SHP77 (cell line): ENCODE results near the gene LBR.
"Not testable (repeated sequence)": the region's sequence is repeated elsewhere in the genome, so short reads cannot be mapped to it uniquely, and the experiment has no call there.

Source experiments
- DNase-seq, 2 experiments: peaks; one replicate each; lab custom pipeline; 2025; lab: John Stamatoyannopoulos, UW

The LBR gene

DNA sequence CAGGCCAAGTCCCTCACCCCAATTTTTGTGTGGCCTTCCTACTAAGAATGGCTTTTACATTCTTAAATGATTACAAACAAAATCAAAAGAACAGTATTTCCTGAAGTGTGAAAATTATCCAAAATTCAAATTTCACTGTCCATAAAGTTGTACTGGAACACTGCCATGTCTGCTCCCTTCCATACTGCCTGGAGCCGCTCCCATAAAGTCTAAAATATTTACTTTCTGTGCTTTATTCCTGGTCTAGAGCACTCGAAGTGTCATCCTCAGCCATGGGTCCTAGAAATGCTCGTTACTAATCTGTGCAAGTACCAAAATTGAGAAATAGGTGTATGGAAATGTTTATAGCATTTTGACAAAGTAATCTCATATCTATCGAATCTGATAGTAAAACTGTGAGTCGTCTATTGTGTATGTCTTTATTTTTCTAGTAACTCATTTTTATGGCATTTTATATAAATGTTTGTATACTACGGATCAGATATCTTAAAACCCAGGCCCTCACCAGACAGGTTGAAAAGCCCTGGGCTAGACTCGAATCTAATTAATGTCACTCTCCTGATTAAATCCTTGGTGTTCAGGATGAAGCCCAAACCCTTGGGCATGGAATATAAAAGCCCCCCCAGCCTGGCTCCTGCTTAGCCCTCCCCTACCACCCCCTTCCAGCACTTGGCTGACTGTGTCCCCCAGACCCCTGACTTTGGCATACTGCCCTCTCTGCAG lies 4.9 kb downstream of the LBR start:
- DNase-seq: no peak

DNA sequence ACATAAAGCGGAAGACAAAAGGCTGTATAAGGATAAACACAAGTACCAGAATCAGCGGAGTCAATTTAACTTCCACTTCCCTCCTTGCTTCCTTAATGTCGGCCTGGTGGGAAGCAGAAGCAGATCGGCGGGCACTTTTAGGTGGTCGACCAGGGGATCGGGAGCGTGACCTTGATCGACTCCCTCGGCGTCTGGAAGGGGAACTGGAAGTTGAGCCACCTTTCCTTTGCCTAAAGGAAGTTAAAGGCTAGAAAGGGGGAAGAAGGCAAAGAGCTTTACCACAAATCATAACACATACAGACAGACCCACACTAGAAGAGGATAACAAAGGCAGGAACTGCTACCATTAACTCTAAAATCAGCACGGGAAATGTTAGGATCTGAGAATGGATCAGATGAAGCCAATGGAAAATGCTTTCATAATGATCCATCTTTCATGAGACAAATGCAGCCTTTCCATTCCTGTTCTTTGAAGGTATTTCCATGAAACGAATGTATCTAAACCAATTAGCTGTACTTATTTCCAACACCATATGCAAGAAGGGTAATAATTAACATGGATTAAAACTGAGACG lies 5.7 kb downstream of the LBR start:
- no peak for DNase-seq

DNA sequence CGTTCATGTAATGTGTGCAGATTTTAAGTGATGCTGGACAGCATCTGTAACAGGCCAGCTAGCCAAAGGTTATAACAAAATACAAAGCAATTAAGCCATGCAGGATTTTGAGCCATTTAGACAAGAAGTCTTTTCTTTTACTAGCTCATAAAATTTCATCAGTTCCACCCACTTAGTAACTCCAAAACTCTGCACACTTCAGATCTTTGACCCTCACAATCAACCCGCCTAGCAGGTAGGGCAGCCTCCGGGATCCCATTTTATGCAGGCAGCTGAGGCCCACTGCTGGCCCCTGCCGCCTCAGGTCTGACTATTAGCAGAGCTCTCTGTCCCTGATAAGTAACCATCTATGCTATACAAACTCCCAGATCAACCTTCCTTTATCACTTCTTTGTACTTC lies 9.2 kb downstream of the LBR start:
- DNase-seq: no peak

DNA sequence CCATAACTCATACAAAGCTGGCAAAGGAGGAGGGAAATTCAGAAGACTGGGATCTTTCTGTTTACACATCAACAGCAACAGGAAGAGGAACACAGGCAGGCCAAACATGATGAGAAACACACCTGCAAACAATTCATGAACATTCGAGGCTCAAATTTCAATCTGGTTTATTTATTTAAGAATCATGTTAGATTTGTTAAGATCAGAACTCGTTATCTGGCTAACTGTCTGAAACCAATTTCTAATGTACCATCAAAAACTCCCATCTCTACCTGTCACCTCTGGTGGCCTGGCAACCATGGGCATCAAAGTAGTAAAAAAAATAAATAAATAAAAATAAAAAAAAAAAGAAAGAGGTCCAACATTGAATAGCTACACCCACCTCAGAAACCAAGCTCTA lies 9.8 kb downstream of the LBR start:
- no peak for DNase-seq

DNA sequence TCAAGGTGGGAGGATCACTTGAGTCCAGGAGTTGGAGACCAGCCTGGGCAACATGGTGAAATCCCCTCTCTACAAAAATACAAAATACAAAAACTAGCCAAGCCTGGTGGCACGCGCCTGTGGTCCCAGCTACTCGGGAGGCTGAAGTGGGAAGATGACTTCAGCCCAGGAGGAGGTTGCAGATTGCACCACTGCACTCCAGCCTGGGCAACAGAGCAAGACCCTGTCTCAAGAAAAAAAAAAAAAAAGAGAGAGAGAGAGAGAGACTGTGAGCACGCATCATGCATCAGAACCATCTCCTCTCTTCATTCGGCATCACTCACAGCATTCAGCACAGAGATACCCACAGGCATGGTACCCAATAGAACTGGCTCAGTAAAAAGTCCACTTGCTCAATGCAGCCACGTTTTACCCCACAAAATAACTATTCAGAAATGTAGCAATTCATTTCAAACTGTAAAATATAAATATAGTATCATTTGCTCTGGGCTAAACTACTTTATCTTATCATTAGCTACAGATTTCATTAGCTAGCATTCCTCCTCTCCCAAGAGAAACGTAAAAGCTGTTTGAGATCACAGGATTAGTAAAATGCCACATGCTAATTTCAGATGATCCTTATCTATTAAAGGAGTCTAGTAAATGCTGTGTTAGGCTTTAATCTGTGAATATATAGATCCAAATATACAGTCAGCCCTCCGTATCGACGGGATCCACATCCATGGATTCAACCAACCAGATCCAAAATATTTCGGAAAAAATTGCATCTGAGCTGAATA lies 11.7 kb downstream of the LBR start:
- DNase-seq: no peak

DNA sequence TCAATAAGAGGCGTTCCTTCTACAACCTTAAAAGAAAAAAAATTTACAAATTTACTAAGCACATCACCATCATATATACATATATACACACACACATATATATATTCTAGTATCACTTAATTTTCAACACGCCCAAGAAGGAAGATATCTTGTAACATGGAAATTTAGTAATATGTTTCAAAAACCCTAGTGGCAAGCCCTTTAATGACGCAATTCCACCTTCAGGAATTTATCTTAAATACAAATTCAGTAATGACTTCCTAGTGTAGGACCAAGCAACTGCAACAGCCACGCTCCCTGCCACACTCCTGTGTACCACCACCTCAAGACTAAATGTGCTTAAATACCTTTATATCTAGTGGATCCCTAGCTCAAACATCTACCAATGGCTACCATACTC lies 12.5 kb downstream of the LBR start:
- DNase-seq: no peak

DNA sequence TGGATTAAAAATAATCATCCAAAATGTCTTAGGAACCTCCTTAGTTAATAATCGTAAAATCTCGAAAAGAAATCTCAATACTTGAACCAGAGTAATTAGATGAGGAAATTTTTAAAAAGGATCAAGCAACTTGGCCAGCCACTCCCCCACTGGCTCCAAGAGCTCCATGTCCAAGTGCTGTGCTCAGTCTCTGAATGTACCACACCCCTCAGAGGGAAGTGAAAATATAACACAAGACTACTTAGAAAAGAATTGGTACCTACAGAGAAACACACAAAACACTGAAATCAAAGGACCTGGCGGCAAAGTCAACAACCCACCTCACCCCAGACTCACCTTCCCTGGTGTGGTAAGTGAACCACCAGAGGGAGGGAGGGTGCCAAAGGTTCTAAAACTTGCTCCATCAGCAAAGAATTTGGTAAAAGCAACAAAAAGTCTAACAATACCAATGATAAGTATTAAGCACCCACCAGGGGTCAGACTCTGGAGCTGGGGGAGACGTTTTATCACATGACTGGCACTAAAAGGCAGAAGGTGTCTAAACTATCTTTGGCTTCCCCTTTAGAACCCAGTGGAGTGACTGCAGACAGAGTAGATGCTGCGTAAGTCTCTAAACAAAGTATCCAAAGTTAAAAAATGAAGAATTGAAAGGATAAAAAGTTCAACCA lies 14.0 kb downstream of the LBR start:
- DNase-seq: no peak

DNA sequence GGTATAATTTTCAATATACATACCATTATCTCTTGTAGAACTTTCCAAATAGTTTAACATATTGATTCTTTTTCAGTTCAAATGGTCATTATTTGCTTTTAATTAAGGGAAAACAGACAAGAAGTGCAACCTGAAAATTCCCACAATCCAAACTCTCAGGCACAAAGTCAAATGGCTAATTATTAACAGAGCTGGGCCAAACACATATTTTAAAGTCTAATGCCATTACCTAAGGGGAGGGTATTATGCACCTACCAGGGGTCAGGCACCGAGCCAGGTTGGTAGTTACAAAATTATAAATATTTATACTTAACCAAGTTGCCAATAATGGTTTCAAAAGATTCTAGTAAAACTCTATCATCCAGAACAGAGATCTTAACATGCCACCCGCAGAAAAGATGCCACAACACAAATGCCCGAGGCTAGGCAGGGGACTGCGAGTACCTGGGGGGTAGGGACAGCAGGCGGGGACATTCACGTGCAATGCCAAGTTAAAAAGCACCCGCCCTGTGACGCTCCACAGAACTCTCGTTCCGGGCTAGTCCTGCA lies 15.0 kb downstream of the LBR start:
- DNase-seq: no peak

DNA sequence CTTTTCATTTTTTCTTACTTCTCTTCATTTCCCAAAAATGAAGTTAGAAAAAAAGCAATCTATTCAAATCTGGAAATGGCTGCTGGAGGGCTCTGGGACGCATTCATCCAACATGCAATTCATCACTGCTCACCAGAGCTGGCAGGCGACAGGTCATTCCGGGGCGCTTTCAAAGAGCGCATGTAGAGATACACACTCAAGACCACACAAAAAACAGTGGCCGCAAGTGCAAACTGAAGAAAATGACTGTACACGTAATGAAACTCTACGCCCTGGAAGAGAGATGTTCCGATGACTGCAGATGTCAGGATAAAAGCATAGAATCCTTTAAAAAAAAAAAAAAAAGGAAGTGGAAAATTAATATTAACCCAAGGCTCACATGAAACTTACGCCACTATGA lies 15.5 kb downstream of the LBR start:
- no peak for DNase-seq

DNA sequence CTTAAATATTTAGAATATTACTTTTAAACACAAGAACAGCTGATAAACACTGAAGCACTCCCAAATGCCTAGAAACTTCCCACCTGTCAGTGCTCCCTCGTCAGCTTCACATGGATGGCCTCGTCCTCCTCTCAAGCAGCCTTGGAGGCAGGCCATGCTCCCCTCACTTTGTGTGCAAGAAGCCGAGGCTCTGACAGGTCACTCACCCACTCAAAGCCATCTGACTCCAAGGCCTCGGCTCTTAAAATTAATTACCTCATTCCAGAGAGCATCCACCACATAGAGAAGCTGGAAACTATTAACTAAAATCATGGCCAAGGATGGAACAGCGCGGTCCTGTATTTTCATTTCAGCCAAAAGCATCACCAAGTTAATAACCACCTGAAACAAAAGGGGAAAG lies 17.8 kb downstream of the LBR start:
- DNase-seq: no peak

DNA sequence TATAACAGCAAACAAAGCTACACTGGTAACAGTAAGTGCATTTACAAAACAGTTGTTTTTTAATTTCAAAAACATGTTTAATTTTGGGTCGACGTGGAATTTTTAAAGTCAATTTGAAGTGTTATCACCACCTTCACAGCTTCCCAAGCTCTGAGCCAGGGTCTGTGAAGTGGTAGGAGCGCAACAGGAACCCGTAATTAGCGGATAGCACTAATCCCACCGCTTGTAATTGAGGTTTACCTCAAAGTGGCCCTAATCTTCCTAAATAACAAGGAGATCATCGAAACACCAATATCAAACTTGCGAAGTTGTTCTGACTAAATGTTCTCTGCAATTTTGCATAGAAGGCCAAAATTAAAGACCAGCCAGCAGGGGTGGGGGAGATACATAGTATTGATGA lies 18.8 kb downstream of the LBR start:
- DNase-seq: no peak

DNA sequence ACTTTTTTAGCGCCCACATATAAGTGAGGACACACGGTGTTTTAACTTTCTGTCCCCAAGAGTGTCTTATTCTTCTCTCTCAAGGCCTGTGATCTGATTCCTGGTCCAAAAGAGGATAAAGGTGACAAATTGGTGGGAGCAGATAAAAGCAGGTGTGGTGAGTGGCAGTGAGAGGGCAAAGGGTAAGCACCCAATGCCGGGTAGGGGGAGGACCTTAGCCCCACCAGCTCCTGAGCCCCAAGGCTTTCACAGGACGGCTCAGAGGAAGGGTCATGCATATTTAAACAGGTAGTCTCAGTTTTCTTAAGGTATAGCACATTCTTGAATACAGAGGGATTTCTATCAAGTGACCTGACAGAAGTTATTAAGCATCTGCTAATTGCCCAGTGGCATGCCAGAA lies 19.6 kb downstream of the LBR start:
- DNase-seq: no peak

DNA sequence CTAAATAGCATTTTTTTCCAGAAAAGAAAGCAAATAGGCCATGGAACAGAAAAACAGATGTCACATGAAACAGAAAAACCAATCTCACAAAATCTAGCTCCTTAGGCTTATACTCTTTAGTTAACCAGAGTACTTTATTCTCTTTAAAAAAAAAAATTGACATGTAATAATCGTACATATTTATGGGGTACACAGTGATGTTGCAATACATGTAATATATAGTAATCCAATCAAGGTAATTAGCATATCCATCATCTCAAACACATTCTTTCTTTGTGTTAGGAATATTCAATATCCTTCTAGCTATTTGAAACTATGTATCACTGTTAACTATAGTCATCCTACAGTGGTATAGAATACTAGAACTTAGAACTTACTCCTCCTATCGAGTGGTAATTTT lies 20.1 kb downstream of the LBR start:
- no peak for DNase-seq

DNA sequence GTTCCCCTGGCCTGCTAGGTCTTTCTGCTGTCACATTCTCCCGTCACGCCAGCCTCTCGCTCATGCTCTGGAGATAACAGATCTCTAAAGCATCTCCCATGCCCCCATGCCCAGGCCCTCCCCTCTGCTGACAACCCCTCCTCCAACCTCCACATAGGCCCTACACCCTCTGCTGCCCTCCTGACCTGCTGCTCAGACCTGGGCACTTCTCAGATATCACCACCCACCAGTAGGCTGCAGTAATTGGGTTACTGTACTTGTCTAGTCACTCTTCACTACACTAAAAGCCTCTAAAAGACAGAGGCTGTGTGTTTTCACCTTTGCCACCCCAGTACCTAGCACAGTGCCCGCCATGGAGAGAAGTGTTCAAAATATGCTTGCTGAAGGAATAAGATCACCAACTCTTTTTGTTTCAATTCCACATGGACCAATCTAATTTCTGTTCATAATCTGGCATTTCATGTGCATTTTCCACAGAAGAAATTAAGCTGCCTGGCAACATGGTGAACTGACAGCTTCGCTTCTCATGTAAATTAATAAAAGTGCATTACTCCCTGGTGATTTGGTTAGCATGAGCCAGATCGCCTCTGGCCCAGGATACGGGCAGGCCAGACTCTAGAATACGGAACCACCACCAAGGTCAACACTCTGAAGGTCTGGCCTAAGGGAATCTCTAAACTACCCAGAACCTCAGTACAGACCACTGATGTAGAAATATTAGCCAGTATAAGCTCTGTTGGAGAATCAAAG lies 20.7 kb downstream of the LBR start:
- no peak for DNase-seq

DNA sequence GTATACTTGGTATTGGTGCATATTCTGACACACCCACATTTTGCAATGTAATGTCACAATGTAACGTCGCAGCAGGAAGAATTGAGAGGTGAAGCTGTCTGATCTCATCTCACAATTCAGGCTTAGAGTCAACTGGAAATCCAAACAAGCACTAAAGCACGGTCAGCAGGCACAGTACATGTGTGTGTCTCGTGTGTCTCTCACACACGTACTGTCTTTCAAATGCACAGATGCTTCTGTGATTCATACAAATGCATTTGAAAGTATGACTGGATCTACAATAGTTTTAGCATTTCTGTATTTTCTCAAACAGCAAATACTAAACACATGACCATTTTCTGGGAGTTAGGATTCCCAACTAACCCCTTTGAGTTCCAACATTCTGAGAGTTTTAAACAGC lies 26.9 kb downstream of the LBR start:
- no peak for DNase-seq

DNA sequence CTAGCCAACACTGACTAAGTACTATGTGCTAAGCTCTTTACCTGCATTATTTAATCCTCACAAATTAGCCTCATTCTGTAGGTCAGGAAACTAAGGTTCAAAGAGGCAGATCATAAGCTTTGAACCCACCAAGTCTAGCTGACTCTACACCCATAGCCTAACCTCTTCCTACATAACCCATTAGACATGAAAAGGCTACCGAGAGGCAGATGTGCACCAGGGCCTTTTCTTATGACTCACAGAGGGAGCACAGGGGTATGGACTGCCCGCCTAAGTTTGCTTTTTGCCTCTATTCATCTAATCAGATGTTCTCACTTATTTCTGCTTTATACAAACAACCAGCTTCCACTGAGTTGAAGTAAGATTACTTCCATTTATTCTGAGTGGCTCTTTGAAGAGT lies 31.5 kb downstream of the LBR start:
- no peak for DNase-seq

DNA sequence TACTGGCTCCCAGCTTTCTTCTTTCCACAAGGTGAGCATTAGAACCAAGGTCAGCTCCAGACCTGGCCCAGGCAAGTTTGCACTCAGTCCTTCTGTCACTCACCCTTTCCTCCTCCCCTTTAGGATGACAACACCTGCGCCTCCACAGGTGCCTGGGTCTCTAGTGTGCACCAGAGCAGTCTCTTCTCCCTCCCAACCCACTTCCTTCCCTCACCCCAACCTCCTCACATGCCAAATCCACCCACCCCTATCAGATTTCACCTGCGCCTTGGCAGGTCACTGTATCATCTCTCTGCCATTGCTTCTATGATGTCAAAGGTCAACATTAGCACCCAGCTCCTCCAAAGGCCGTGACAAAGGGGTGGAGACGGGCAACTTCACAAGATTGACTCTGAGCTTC lies 38.0 kb downstream of the LBR start:
- no peak for DNase-seq

DNA sequence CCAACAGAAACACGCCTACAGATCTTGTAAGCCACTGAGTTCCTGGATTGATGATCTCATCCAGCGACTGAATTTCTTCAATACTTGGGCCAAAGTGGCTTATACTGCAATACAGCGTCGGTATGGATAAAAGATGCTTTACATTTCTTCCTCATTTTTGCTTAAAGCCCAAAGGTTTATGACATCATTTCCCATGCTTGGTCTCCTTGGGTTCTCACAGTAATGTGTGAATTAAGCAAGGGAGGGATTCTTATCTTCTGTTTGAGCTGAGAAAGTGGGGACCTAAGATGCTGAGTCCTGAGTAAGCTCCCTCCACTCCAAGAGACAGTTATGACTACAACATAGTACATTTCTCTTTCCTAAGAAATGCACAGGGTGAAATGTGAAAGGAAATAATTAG lies 39.5 kb downstream of the LBR start:
- DNase-seq: no peak

DNA sequence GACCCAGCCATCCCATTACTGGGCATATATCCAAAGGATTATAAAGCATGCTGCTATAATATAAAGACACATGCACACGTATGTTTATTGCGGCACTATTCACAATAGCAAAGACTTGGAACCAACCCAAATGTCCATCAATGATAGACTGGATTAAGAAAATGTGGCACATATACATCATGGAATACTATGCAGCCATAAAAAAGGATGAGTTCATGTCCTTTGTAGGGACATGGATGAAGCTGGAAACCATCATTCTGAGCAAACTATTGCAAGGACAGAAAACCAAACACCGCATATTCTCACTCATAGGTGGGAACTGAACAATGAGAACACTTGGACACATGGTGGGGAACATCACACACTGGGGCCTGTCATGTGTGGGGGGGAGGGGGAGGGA lies 41.0 kb downstream of the LBR start:
- not testable (repeated sequence) for DNase-seq

DNA sequence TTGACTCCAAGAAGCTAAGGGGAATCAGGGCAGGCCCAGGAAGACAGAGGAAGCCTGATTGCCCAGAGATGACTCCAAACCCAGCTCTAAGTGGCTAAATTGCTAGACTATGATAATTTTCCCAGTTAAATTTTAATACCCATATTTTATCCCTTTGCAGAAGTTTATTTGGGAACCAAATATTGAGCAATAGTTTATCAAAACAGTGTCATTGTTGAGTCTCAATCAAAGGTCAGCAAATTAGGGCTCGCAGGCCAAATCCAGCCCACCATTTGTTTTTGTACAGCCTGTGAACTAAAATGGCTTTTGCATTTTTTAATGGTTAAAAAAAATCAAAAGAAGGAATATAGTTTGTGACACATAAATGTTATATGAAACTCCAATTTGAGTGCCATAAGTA lies 47.1 kb downstream of the LBR start:
- no peak for DNase-seq

DNA sequence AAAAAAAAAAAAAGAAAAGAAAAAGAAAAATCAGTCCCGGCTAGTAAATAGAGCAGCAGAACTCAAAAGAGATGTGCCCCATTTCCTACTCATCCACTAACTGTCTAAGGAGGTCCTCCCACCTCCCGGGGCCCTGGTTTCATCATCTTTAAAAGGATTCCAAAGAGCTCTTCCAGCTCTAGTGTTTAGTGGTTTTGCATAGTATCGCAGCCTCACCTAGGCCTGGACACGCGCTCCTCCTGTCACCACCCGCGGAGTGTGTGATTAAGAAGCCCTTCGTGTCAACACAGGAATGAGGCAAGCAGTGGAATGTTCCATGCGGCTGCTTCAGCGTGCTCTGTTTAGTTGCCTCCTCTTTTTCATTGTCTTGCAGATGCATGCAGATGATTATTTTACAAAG lies 49.0 kb downstream of the LBR start:
- peak in 1 of 2 experiments; percentile 20 for DNase-seq

DNA sequence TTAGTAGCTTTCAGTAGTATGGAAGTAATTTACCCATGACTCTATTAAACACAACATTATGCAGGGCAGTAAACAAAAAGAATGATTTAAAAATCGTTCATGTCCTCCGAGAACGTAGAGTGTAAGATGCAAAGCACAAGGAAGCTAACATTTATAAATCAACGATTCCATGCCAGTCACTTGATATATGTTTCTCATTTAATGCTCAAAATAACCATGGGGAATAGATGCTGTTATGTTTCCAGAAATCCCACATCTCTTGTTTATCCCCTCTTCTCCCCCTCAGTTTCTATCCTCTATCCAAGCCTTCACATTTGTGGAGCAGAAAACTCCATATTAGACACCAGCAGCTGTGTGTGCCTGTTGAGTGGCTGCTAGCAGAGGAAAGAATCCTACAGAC lies 52.8 kb downstream of the LBR start:
- DNase-seq: no peak
